WTC11 (cell line): ENCODE results near the gene HOXA2. TPM values are rescaled to one million over a fixed set of nuclear protein-coding genes. Genes with fewer than 3 reads are reported as not detected.

ENCODE experiments used
- ATAC-seq: fragments of 200-7000 bp; cut with Tn5 transposase; 2 replicates; pipeline ENCODE4 v1.10.0; 2021; ENCODE audit warnings: mild to moderate bottlenecking, moderate library complexity
- CTCF ChIA-PET: fragments of 300-600 bp; sonication (Branson Sonifier 250); formaldehyde crosslinking; loops from one replicate; lab custom pipeline; 2021; ENCODE audit warnings: antibody characterized with exemption; lab: Charles Lee
- POLR2A ChIA-PET: fragments of 350-600 bp; sonication (Branson Sonifier 250); formaldehyde crosslinking; loops from one replicate; lab custom pipeline; 2021; ENCODE audit warnings: antibody characterized with exemption; lab: Charles Lee
- DNase-seq: peaks from one replicate; pipeline ENCODE4 v3.0.0; 2021; ENCODE audit warnings: low spot score
- H3K27ac Mint-ChIP-seq: 2 replicates; pipeline ENCODE4 v1.8.0; 2021; ENCODE audit warnings: mixed read lengths
- H3K27me3 Mint-ChIP-seq: 2 replicates; pipeline ENCODE4 v1.8.0; 2021; ENCODE audit warnings: low read depth, mild to moderate bottlenecking, moderate library complexity, mixed read lengths
- H3K36me3 Mint-ChIP-seq: 2 replicates; pipeline ENCODE4 v1.8.0; 2021; ENCODE audit warnings: mixed read lengths
- H3K4me1 Mint-ChIP-seq: 2 replicates; pipeline ENCODE4 v1.8.0; 2022; ENCODE audit warnings: mixed read lengths
- H3K4me3 Mint-ChIP-seq: 2 replicates; pipeline ENCODE4 v1.8.0; 2021; ENCODE audit warnings: mild to moderate bottlenecking, moderate library complexity, mixed read lengths
- H3K9me3 Mint-ChIP-seq: 2 replicates; pipeline ENCODE4 v1.8.0; 2021; ENCODE audit warnings: mixed read lengths
- ETV6 ChIP-seq: sonication (generic); formaldehyde crosslinking; IDR thresholded peaks from 2 replicates; pipeline ENCODE4 v1.8.1; 2022; ENCODE audit warnings: mild to moderate bottlenecking, missing genetic modification reagents
- HMGA2 ChIP-seq: fragments of 250-450 bp; sonication (Bioruptor Pico); IDR thresholded peaks from 2 replicates; pipeline ENCODE4 v1.4.0; 2021; ENCODE audit warnings: mild to moderate bottlenecking, moderate library complexity
- JAZF1 ChIP-seq: fragments of 250-450 bp; sonication (Bioruptor Pico); IDR thresholded peaks from 2 replicates; pipeline ENCODE4 v1.9.0; 2021; ENCODE audit warnings: moderate library complexity, mild to moderate bottlenecking, inconsistent platforms
- SMAD3 ChIP-seq: sonication (generic); formaldehyde crosslinking; IDR thresholded peaks from 2 replicates; pipeline ENCODE4 v1.8.0; 2022; ENCODE audit warnings: missing genetic modification reagents, mild to moderate bottlenecking, borderline replicate concordance
- TEAD4 ChIP-seq: sonication (generic); formaldehyde crosslinking; IDR thresholded peaks from 2 replicates; pipeline ENCODE4 v1.8.0; 2022; ENCODE audit warnings: mild to moderate bottlenecking, missing genetic modification reagents
- ZNF396 ChIP-seq: fragments of 250-450 bp; sonication (Bioruptor Pico); IDR thresholded peaks from 2 replicates; pipeline ENCODE4 v1.8.0; 2021; ENCODE audit warnings: mild to moderate bottlenecking, moderate library complexity, borderline replicate concordance
- ZNF671 ChIP-seq: fragments of 250-450 bp; sonication (Bioruptor Pico); IDR thresholded peaks from 2 replicates; pipeline ENCODE4 v1.8.0; 2021; ENCODE audit warnings: mild to moderate bottlenecking
- total RNA-seq: library from RNA; stranded (reverse); gene quantifications from 3 replicates; pipeline ENCODE4 v1.2.3, GENCODE V29; 2021
- TF ChIP-seq, protein P1 (sequence below): sonication (generic); formaldehyde crosslinking; IDR thresholded peaks from 2 replicates; pipeline ENCODE4 v1.8.1; 2023; ENCODE audit warnings: mild to moderate bottlenecking, missing genetic modification reagents
- TF ChIP-seq, protein P2 (sequence below): sonication (generic); formaldehyde crosslinking; IDR thresholded peaks from 2 replicates; pipeline ENCODE4 v1.8.0; 2022; ENCODE audit warnings: missing genetic modification reagents
- TF ChIP-seq, protein P3 (sequence below): sonication (generic); formaldehyde crosslinking; IDR thresholded peaks from 2 replicates; pipeline ENCODE4 v1.8.1; 2022; ENCODE audit warnings: mild to moderate bottlenecking, moderate library complexity, missing genetic modification reagents
- TF ChIP-seq, protein P4 (sequence below): fragments of 250-450 bp; sonication (Bioruptor Pico); IDR thresholded peaks from 2 replicates; pipeline ENCODE4 v1.8.0; 2021; ENCODE audit warnings: mild to moderate bottlenecking

The HOXA2 gene
- total RNA-seq, 1 experiment from 2014 or later, result not detected

DNA sequence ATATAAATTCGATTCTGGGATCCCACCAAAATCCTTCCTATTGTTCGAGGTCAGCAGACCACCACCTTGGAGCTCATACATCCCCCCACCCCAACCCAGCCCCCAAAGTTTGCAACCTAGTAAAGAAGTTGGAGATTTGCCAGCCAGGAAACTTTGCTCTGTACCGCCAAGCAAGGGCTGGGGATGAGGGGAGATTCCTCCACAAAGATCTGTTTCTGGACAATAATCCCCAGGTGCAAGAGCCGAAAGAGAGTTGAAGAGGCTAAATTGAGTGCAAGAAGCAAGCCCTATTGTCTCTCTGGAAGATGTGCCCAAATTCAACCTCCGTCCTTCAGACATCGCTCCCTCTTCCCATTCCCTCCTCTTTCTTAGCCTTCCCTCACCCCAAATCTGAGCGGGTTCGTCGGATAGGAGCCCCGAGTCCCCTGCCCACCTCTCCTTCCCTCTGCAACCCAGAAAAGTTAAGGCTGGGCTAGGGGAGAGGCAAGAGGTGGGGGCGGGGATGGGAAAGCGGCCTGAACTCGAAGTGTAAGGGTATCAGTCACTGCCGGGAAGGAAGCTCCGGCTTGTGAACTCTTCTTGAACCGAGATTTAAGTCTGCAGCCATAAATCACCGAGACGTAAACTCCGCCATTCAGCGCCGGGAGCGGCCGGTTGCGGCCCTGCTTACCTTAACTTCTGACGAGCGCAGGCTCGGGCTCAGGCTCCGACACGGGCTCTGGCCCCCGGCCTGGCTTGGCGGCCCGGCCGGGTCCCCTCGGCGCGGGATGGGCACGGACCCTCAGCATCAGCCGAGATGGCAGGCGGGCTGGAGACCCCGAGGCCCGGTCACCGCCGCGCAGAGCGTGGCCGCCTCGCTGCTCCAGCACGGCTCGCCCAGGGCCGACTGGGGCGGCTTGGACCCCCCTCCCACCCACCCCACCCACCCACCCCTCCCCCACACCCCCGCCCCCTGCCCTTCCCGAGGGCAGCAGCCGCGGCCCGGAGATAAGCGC, 10.8 kb upstream of the HOXA2 start (continued):
- TF ChIP-seq, protein P1, sequence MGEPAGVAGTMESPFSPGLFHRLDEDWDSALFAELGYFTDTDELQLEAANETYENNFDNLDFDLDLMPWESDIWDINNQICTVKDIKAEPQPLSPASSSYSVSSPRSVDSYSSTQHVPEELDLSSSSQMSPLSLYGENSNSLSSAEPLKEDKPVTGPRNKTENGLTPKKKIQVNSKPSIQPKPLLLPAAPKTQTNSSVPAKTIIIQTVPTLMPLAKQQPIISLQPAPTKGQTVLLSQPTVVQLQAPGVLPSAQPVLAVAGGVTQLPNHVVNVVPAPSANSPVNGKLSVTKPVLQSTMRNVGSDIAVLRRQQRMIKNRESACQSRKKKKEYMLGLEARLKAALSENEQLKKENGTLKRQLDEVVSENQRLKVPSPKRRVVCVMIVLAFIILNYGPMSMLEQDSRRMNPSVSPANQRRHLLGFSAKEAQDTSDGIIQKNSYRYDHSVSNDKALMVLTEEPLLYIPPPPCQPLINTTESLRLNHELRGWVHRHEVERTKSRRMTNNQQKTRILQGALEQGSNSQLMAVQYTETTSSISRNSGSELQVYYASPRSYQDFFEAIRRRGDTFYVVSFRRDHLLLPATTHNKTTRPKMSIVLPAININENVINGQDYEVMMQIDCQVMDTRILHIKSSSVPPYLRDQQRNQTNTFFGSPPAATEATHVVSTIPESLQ (CRISPR knock-in tag), result no peak
- TF ChIP-seq ZNF671 (CRISPR knock-in tag) (no peak), JAZF1 (CRISPR knock-in tag) (no peak), TEAD4 (CRISPR knock-in tag) (no peak)
- TF ChIP-seq, all 79 proteins: peak for 0

DNA sequence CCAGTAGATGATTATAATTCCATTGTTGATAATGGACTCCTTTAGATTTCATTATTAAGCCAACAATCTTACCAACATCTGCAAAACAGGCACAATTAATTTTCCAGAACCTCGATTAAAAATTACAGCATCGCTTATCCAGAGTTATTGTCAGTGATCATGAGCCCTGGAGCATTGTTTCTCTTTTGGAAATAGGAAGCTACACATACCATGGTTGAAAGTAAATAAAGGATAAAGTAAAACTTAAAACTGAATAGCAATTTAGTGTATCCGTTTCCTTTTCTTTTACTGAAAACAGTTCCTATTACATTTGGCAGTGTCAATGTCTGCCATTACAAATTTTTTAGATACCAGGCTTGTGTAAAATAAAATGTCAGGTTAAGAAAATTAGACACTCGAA, 9.9 kb upstream of the HOXA2 start:
- ATAC-seq (no peak), DNase-seq (no peak)
- peaks cover 18% of the 10 kb centered on the region for H3K4me1 Mint-ChIP-seq
- ChIA-PET CTCF (no interaction called here), POLR2A (no interaction called here)
- TF ChIP-seq ETV6 (no peak), HMGA2 (no peak)
- TF ChIP-seq, protein P2, sequence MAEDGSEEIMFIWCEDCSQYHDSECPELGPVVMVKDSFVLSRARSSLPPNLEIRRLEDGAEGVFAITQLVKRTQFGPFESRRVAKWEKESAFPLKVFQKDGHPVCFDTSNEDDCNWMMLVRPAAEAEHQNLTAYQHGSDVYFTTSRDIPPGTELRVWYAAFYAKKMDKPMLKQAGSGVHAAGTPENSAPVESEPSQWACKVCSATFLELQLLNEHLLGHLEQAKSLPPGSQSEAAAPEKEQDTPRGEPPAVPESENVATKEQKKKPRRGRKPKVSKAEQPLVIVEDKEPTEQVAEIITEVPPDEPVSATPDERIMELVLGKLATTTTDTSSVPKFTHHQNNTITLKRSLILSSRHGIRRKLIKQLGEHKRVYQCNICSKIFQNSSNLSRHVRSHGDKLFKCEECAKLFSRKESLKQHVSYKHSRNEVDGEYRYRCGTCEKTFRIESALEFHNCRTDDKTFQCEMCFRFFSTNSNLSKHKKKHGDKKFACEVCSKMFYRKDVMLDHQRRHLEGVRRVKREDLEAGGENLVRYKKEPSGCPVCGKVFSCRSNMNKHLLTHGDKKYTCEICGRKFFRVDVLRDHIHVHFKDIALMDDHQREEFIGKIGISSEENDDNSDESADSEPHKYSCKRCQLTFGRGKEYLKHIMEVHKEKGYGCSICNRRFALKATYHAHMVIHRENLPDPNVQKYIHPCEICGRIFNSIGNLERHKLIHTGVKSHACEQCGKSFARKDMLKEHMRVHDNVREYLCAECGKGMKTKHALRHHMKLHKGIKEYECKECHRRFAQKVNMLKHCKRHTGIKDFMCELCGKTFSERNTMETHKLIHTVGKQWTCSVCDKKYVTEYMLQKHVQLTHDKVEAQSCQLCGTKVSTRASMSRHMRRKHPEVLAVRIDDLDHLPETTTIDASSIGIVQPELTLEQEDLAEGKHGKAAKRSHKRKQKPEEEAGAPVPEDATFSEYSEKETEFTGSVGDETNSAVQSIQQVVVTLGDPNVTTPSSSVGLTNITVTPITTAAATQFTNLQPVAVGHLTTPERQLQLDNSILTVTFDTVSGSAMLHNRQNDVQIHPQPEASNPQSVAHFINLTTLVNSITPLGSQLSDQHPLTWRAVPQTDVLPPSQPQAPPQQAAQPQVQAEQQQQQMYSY (CRISPR knock-in tag), result no peak
- TF ChIP-seq, all 79 proteins: peak for 0
- no peaks in the 10 kb centered on the region for H3K36me3 Mint-ChIP-seq
- H3K4me3 Mint-ChIP-seq, result no peak overlapping the region
- no peaks in the 10 kb centered on the region for H3K9me3 Mint-ChIP-seq
- no peak overlapping the region for H3K27ac Mint-ChIP-seq
- peaks cover 95% of the 10 kb centered on the region for H3K27me3 Mint-ChIP-seq

DNA sequence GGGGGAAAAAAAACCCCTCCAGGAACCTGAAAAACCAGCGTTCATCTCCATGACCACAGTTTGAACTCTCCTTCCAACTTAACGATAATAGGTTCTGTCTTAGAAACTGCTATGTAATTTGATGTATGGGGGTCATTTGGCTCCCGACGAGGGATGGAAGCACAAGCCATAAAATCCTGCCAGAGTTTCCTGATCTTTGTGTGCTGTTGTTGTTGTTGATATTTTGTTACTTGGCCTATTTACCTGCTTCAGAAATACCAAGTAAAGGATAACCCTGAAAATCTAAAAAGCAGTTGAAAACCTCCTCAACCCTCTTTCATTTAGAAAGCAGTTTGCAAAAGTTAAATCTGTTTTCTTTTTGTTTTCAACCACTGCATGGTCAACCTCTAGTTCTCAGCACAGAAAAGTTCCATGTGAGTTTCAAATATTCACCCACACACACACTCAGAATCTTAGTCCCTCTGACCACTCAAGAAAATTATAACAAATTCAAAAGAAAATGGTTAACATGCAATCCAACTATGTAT, 9.3 kb upstream of the HOXA2 start:
- DNase-seq, result no peak
- Mint-ChIP-seq H3K36me3 (no peaks in the 10 kb centered on the region), H3K9me3 (no peaks in the 10 kb centered on the region), H3K4me3 (no peak overlapping the region), H3K27ac (no peak overlapping the region), H3K27me3 (peaks cover 95% of the 10 kb centered on the region), H3K4me1 (peaks cover 18% of the 10 kb centered on the region)
- ChIA-PET CTCF (no interaction called here), POLR2A (no interaction called here)
- TF ChIP-seq ETV6, result no peak
- TF ChIP-seq, protein P3, sequence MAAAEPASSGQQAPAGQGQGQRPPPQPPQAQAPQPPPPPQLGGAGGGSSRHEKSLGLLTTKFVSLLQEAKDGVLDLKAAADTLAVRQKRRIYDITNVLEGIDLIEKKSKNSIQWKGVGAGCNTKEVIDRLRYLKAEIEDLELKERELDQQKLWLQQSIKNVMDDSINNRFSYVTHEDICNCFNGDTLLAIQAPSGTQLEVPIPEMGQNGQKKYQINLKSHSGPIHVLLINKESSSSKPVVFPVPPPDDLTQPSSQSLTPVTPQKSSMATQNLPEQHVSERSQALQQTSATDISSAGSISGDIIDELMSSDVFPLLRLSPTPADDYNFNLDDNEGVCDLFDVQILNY (CRISPR knock-in tag), result no peak
- TF ChIP-seq, protein P1 (CRISPR knock-in tag), result no peak
- TF ChIP-seq ZNF396, result no peak
- TF ChIP-seq SMAD3, result no peak
- TF ChIP-seq, protein P4, sequence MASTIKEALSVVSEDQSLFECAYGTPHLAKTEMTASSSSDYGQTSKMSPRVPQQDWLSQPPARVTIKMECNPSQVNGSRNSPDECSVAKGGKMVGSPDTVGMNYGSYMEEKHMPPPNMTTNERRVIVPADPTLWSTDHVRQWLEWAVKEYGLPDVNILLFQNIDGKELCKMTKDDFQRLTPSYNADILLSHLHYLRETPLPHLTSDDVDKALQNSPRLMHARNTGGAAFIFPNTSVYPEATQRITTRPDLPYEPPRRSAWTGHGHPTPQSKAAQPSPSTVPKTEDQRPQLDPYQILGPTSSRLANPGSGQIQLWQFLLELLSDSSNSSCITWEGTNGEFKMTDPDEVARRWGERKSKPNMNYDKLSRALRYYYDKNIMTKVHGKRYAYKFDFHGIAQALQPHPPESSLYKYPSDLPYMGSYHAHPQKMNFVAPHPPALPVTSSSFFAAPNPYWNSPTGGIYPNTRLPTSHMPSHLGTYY (CRISPR knock-in tag), result no peak
- ATAC-seq, result no peak
